Gastroesophageal sphincter (tissue), 3 donors: ENCODE data around the gene TAGLN3.

Source experiments
- POLR2A ChIP-seq, 2 donors: fragments of 450-650 bp; IDR thresholded peaks; one replicate each; pipeline ENCODE4 v1.6.1; 2017; ENCODE audit warnings: antibody characterized with exemption in 2 of 2, mild to moderate bottlenecking in 2 of 2, moderate library complexity in 1 of 2
- POLR2AphosphoS5 ChIP-seq: sonication (generic); formaldehyde crosslinking; IDR thresholded peaks from one replicate; pipeline ENCODE4 v1.6.1; 2017; ENCODE audit warnings: antibody characterized with exemption
- TF ChIP-seq, protein P1 (sequence below), 4 experiments: fragments of 200-600 bp in 2 of 4; fragments of 450-650 bp in 2 of 4; sonication (generic) in 1 of 4; IDR thresholded peaks; one replicate each; pipeline ENCODE4 v1.5.1; 2017 to 2019; ENCODE audit warnings: antibody characterized with exemption in 4 of 4, mild to moderate bottlenecking in 2 of 4, moderate library complexity in 2 of 4

DNA sequence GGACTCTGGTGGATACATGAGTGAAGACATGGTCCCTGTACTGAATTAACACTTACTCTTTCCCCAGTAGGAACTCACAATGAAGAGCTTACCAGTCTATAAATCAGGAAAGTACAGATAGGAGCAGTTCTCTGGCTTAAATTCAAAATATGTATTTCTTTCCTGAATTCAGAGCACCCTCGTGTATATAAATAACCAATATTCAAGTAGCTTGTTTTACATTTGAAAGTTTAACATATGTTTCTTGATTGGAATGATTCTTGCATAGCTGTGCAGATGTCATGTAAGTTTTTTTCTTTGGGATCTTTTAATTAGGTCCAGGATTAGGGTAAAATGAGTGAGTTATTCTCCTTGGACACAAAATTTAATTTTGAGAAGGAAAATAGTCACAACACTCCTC is 21.0 kb downstream of the TAGLN3 start:
- TF ChIP-seq POLR2A (IDR thresholded peaks at IDR 0.05) (no peak), POLR2AphosphoS5 (no peak)
- TF ChIP-seq, protein P1, sequence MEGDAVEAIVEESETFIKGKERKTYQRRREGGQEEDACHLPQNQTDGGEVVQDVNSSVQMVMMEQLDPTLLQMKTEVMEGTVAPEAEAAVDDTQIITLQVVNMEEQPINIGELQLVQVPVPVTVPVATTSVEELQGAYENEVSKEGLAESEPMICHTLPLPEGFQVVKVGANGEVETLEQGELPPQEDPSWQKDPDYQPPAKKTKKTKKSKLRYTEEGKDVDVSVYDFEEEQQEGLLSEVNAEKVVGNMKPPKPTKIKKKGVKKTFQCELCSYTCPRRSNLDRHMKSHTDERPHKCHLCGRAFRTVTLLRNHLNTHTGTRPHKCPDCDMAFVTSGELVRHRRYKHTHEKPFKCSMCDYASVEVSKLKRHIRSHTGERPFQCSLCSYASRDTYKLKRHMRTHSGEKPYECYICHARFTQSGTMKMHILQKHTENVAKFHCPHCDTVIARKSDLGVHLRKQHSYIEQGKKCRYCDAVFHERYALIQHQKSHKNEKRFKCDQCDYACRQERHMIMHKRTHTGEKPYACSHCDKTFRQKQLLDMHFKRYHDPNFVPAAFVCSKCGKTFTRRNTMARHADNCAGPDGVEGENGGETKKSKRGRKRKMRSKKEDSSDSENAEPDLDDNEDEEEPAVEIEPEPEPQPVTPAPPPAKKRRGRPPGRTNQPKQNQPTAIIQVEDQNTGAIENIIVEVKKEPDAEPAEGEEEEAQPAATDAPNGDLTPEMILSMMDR (IDR thresholded peaks at IDR 0.05) = no peak
